ENCODE data around the gene SBNO2. TPM values are rescaled to one million over a fixed set of nuclear protein-coding genes. Genes with fewer than 3 reads are reported as not detected.
"Not testable (repeated sequence)": the region's sequence is repeated elsewhere in the genome, so short reads cannot be mapped to it uniquely, and the experiment has no call there.

The SBNO2 gene
- total RNA-seq, 1 donor from 2014 or later = 61.6 TPM

DNA sequence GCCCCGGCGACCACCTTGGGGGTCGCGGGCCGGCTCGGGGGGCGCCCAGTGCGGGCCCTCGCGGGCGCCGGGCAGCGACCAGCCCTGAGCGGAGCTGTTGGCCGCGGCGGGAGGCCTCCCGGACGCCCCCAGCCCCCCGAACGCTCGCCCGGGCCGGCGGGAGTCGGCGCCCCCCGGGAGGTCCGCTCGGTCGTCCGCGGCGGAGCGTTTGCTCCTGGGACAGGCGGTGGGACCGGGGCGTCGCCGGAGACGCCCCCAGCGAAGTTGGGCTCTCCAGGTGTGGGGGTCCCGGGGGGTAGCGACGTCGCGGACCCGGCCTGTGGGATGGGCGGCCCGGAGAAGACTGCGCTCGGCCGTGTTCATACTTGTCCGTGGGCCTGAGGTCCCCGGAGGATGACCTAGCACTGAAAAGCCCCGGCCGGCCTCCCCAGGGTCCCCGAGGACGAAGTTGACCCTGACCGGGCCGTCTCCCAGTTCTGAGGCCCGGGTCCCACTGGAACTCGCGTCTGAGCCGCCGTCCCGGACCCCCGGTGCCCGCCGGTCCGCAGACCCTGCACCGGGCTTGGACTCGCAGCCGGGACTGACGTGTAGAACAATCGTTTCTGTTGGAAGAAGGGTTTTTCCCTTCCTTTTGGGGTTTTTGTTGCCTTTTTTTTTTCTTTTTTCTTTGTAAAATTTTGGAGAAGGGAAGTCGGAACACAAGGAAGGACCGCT, 32.2 kb upstream of the SBNO2 start:
- TF ChIP-seq, protein P1, sequence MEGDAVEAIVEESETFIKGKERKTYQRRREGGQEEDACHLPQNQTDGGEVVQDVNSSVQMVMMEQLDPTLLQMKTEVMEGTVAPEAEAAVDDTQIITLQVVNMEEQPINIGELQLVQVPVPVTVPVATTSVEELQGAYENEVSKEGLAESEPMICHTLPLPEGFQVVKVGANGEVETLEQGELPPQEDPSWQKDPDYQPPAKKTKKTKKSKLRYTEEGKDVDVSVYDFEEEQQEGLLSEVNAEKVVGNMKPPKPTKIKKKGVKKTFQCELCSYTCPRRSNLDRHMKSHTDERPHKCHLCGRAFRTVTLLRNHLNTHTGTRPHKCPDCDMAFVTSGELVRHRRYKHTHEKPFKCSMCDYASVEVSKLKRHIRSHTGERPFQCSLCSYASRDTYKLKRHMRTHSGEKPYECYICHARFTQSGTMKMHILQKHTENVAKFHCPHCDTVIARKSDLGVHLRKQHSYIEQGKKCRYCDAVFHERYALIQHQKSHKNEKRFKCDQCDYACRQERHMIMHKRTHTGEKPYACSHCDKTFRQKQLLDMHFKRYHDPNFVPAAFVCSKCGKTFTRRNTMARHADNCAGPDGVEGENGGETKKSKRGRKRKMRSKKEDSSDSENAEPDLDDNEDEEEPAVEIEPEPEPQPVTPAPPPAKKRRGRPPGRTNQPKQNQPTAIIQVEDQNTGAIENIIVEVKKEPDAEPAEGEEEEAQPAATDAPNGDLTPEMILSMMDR (IDR thresholded peaks at IDR 0.05) = no peak
- no peaks in the 10 kb centered on the region for H3K27me3 Mint-ChIP-seq (ENCODE audit: unreplicated experiment)
- H3K36me3 Mint-ChIP-seq (ENCODE audit: unreplicated experiment) = no peaks in the 10 kb centered on the region
- no peak for DNase-seq (ENCODE audit: extremely low spot score, unreplicated experiment)
- no peaks in the 10 kb centered on the region for H3K9me3 Mint-ChIP-seq (ENCODE audit: unreplicated experiment)
- peak overlapping the region; percentile 94 for H3K4me3 Mint-ChIP-seq (ENCODE audit: unreplicated experiment)
- H3K27ac Mint-ChIP-seq (ENCODE audit: unreplicated experiment) = peak overlapping the region; percentile 89
- H3K4me1 Mint-ChIP-seq (ENCODE audit: unreplicated experiment) = peaks cover 49% of the 10 kb centered on the region

DNA sequence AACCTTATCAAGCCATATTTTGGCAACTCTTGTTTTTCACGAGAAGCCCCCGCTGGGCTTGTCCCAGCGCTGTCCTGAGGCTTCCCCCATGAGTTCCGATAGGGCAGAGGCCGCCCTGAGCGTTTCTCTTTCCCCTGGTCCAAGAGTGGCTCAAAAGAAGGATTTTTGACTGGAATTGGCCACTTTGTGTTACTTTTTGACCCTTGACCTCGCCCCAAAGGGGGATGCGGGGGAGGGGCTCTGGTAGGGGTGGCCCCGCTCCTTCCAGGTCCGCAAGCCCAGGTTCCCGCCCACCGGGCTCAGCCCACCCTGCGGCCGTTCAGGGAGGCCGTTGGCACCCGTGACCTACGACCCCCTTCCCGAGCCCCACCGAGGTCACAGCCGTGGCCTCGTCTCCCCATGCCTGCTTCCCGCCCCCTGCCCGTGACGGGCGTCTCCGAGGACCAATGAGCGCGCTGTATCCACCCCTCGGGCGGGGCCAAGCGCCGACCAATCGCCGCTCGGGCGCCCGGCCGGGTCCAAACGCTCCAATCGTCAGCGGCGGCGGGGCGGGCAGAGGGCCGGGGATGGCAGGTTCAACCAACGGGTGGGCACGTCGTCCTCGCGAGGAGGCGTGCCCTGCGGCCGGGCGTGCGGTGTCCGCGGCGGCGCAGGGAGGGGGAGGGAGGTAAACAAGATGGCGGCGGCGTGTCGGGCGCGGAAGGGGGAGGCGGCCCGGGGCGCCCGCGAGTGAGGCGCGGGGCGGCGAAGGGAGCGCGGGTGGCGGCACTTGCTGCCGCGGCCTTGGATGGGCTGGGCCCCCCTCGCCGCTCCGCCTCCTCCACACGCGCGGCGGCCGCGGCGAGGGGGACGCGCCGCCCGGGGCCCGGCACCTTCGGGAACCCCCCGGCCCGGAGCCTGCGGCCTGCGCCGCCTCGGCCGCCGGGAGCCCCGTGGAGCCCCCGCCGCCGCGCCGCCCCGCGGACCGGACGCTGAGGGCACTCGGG, 31.3 kb upstream of the SBNO2 start, which contains the start of gene STK11:
TSS of gene STK11 (plus strand) at position 665 of the 986 bp plus-strand sequence. CDS start 1,136 bp downstream, outside the sequence.
- H3K4me1 Mint-ChIP-seq (ENCODE audit: unreplicated experiment) = peaks cover 48% of the 10 kb centered on the region
- H3K4me3 Mint-ChIP-seq (ENCODE audit: unreplicated experiment) = peak within 1 kb of the TSS; percentile 94
- no peaks in the 10 kb centered on the region for H3K9me3 Mint-ChIP-seq (ENCODE audit: unreplicated experiment)
- no peaks in the 10 kb centered on the region for H3K27me3 Mint-ChIP-seq (ENCODE audit: unreplicated experiment)
- H3K36me3 Mint-ChIP-seq (ENCODE audit: unreplicated experiment) = no peaks in the 10 kb centered on the region
- peak; percentile 100 for DNase-seq (ENCODE audit: extremely low spot score, unreplicated experiment)
- TF ChIP-seq, protein P1 (IDR thresholded peaks at IDR 0.05) = no peak
- H3K27ac Mint-ChIP-seq (ENCODE audit: unreplicated experiment) = peak within 1 kb of the TSS; percentile 89

DNA sequence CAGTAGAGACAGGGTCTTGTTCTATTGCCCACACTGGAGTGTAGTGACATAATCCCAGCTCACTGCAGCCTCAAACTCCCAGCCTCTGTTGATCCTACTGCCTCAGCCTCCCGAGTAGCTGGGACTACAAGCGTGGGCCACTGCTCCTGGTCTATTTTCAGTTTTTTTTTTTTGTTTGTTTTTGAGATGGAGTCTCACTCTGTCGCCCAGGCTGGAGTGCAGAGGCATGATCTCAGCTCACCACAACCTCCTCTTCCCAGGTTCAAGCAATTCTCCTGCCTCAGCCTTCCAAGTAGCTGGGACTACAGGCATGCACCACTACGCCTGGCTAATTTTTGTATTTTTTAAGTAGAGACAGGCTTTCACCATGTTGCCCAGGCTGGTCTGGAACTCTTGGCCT, 26.5 kb upstream of the SBNO2 start:
- H3K27ac Mint-ChIP-seq (ENCODE audit: unreplicated experiment); H3K36me3 Mint-ChIP-seq (ENCODE audit: unreplicated experiment); H3K4me3 Mint-ChIP-seq (ENCODE audit: unreplicated experiment); H3K9me3 Mint-ChIP-seq (ENCODE audit: unreplicated experiment); DNase-seq (ENCODE audit: extremely low spot score, unreplicated experiment); H3K27me3 Mint-ChIP-seq (ENCODE audit: unreplicated experiment): not testable (repeated sequence)
- H3K4me1 Mint-ChIP-seq (ENCODE audit: unreplicated experiment) = peaks cover 17% of the 10 kb centered on the region

DNA sequence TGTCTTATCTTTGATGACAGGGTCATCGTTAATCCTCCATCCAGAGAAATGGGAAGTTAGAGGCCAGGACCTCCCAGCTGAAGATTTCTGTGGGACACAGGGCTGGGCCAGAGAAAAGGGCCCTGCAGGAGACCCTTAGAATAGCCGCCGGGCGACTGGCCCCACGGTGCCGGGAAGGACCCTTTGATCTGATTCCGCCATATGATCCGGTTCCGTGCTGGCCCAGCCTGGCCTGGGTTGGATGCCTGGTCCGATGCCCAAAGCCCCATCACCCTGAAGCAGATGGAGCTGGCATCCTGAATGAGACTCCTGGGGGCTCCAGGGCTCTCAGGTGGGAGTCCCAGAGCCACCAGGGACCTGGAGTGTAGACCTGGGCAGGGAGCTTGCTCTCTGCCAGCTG, 25.5 kb upstream of the SBNO2 start:
- H3K36me3 Mint-ChIP-seq (ENCODE audit: unreplicated experiment) = no peaks in the 10 kb centered on the region

DNA sequence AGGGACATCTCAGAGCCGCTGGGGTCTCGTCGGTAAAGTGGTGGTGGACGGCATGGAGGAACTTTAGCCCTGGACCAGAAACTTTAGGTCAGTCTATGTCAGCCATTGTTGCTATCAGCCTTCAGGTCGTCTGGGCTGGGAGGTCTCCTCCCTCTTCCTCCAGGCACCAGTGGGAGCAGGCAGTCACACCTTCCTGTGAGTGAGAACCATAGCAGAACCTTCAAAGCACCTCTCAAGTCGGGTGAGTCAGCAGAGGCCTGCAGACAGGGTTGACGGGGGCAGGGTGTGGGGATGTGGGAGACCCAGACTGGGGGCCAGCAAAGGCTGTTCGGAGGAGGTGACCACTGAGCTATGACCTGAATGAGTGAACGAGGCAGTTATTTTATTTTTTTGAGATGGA, 15.4 kb upstream of the SBNO2 start:
- Mint-ChIP-seq H3K4me3 (ENCODE audit: unreplicated experiment) (no peak overlapping the region), H3K4me1 (ENCODE audit: unreplicated experiment) (peaks cover 21% of the 10 kb centered on the region), H3K27ac (ENCODE audit: unreplicated experiment) (no peak overlapping the region), H3K9me3 (ENCODE audit: unreplicated experiment) (no peaks in the 10 kb centered on the region), H3K36me3 (ENCODE audit: unreplicated experiment) (no peaks in the 10 kb centered on the region), H3K27me3 (ENCODE audit: unreplicated experiment) (no peaks in the 10 kb centered on the region)
- no peak for DNase-seq (ENCODE audit: extremely low spot score, unreplicated experiment)
- TF ChIP-seq, protein P1 (IDR thresholded peaks at IDR 0.05) = no peak

More for the DNA sequence above, 25.5 kb upstream of the SBNO2 start:
- H3K27me3 Mint-ChIP-seq (ENCODE audit: unreplicated experiment) = no peaks in the 10 kb centered on the region
- TF ChIP-seq, protein P1 (IDR thresholded peaks at IDR 0.05) = no peak
- no peaks in the 10 kb centered on the region for H3K9me3 Mint-ChIP-seq (ENCODE audit: unreplicated experiment)
- H3K27ac Mint-ChIP-seq (ENCODE audit: unreplicated experiment) = no peak overlapping the region
- DNase-seq (ENCODE audit: extremely low spot score, unreplicated experiment) = no peak
- no peak overlapping the region for H3K4me3 Mint-ChIP-seq (ENCODE audit: unreplicated experiment)
- peaks cover 16% of the 10 kb centered on the region for H3K4me1 Mint-ChIP-seq (ENCODE audit: unreplicated experiment)

Measured in osteocyte (in vitro differentiated cells).